NCI-H524 treated with DMSO at 0.1 percent for 48 hours (cell line): ENCODE results near the gene RHOT2.

Experiments
- DNase-seq: peaks from one replicate; lab custom pipeline; 2025; lab: John Stamatoyannopoulos, UW

RHOT2 gene

GRCh38 chr16:670485-671352 is 2.8 kb downstream of the RHOT2 start:
- no peak for DNase-seq

- DNase-seq = no peak
Measured at GRCh38 chr16:671353-672131, 3.6 kb downstream of the RHOT2 start.

- no peak for DNase-seq
Measured at GRCh38 chr16:672371-672770, 4.4 kb downstream of the RHOT2 start.

- no peak for DNase-seq
Measured at GRCh38 chr16:672851-673250, 4.9 kb downstream of the RHOT2 start.

- DNase-seq = no peak
Measured at GRCh38 chr16:673399-673991, 5.6 kb downstream of the RHOT2 start.

- no peak for DNase-seq
Measured at GRCh38 chr16:674214-674881, 6.4 kb downstream of the RHOT2 start.

GRCh38 chr16:674968-675883 is 7.3 kb downstream of the RHOT2 start, which contains the start of gene RHBDL1:
Gene RHBDL1 (plus strand): TSS chr16:675671. CDS start chr16:675791, 120 bp downstream.
- DNase-seq = no peak

- no peak for DNase-seq
Measured at GRCh38 chr16:675884-676564, 8.1 kb downstream of the RHOT2 start.

- no peak for DNase-seq
Measured at GRCh38 chr16:676565-676902, 8.6 kb downstream of the RHOT2 start.

- DNase-seq = no peak
Measured at GRCh38 chr16:676913-677312, 9.0 kb downstream of the RHOT2 start.

- DNase-seq = no peak
Measured at GRCh38 chr16:677316-678190, 9.6 kb downstream of the RHOT2 start.

GRCh38 chr16:678209-678857 is 10.4 kb downstream of the RHOT2 start:
- no peak for DNase-seq

- DNase-seq = peak; percentile 17
Measured at GRCh38 chr16:678858-679813, 11.2 kb downstream of the RHOT2 start.

- DNase-seq = peak; percentile 28
Measured at GRCh38 chr16:679814-680624, 12.1 kb downstream of the RHOT2 start, which contains the start of gene STUB1. Gene STUB1 (plus strand): TSS chr16:680410. CDS start chr16:680526, 116 bp downstream.

GRCh38 chr16:680625-680945 is 12.7 kb downstream of the RHOT2 start:
- no peak for DNase-seq

GRCh38 chr16:680967-681745 is 13.2 kb downstream of the RHOT2 start:
- no peak for DNase-seq
